WTC11 (cell line): ENCODE data around the gene CYP27C1.

Source experiments
- CREB1 ChIP-seq: sonication (generic); formaldehyde crosslinking; IDR thresholded peaks from 2 replicates; pipeline ENCODE4 v1.8.0; 2023; ENCODE audit warnings: mild to moderate bottlenecking, missing genetic modification reagents
- CTCF ChIP-seq: fragments of 200-600 bp; IDR thresholded peaks from 2 replicates; pipeline ENCODE4 v1.8.0; 2022; ENCODE audit warnings: antibody characterized with exemption
- ELF4 ChIP-seq: sonication (generic); formaldehyde crosslinking; IDR thresholded peaks from 2 replicates; pipeline ENCODE4 v1.8.1; 2022; ENCODE audit warnings: low read depth, mild to moderate bottlenecking, moderate library complexity, missing genetic modification reagents
- MAX ChIP-seq: sonication (generic); formaldehyde crosslinking; IDR thresholded peaks from 2 replicates; pipeline ENCODE4 v1.8.0; 2022; ENCODE audit warnings: mild to moderate bottlenecking, missing genetic modification reagents
- NFYB ChIP-seq: sonication (generic); formaldehyde crosslinking; conservative IDR thresholded peaks from 2 replicates; pipeline ENCODE4 v1.8.0; 2022; ENCODE audit warnings: low read depth, missing genetic modification reagents
- NR1H2 ChIP-seq: sonication (generic); formaldehyde crosslinking; IDR thresholded peaks from 2 replicates; pipeline ENCODE4 v1.9.0; 2021; ENCODE audit warnings: mild to moderate bottlenecking, moderate library complexity, missing genetic modification reagents
- NR3C1 ChIP-seq: sonication (generic); formaldehyde crosslinking; conservative IDR thresholded peaks from 2 replicates; pipeline ENCODE4 v1.8.1; 2023; ENCODE audit warnings: low read depth, mild to moderate bottlenecking, missing genetic modification reagents
- USF1 ChIP-seq: sonication (generic); formaldehyde crosslinking; IDR thresholded peaks from 2 replicates; pipeline ENCODE4 v1.8.0; 2022; ENCODE audit warnings: mild to moderate bottlenecking, missing genetic modification reagents
- USF2 ChIP-seq: sonication (generic); formaldehyde crosslinking; IDR thresholded peaks from 2 replicates; pipeline ENCODE4 v1.8.1; 2023; ENCODE audit warnings: mild to moderate bottlenecking, missing genetic modification reagents, moderate library complexity
- ZNF232 ChIP-seq: sonication (generic); formaldehyde crosslinking; IDR thresholded peaks from 2 replicates; pipeline ENCODE4 v1.8.0; 2022; ENCODE audit warnings: mild to moderate bottlenecking, missing genetic modification reagents
- ZNF317 ChIP-seq: sonication (generic); formaldehyde crosslinking; IDR thresholded peaks from 2 replicates; pipeline ENCODE4 v1.8.1; 2023; ENCODE audit warnings: low read depth, mild to moderate bottlenecking, moderate library complexity, missing genetic modification reagents, borderline replicate concordance
- ZNF416 ChIP-seq: fragments of 250-450 bp; sonication (Bioruptor Pico); IDR thresholded peaks from 2 replicates; pipeline ENCODE4 v1.9.0; 2021; ENCODE audit warnings: mild to moderate bottlenecking, inconsistent platforms
- ZNF423 ChIP-seq: fragments of 250-450 bp; sonication (Bioruptor Pico); IDR thresholded peaks from 2 replicates; pipeline ENCODE4 v2.1.2; 2022; ENCODE audit warnings: mild to moderate bottlenecking, moderate library complexity
- ZNF512 ChIP-seq: sonication (generic); formaldehyde crosslinking; IDR thresholded peaks from 2 replicates; pipeline ENCODE4 v1.8.1; 2022; ENCODE audit warnings: missing genetic modification reagents, borderline replicate concordance

GRCh38 chr2:127150996-127151395 lies 69.1 kb downstream of the CYP27C1 start:
- TF ChIP-seq ZNF512 (CRISPR knock-in tag) (no peak), CTCF (no peak), ELF4 (CRISPR knock-in tag) (no peak), ZNF416 (CRISPR knock-in tag) (no peak), NFYB (no peak), CREB1 (CRISPR knock-in tag) (no peak), ZNF317 (CRISPR knock-in tag) (no peak), NR3C1 (CRISPR knock-in tag) (no peak), NR1H2 (CRISPR knock-in tag) (no peak), ZNF232 (no peak), MAX (no peak), USF2 (CRISPR knock-in tag) (no peak), USF1 (no peak), ZNF423 (CRISPR knock-in tag) (no peak)
